Measurements from ENCODE around the gene MRPL49.
"Not testable (repeated sequence)": the region's sequence is repeated elsewhere in the genome, so short reads cannot be mapped to it uniquely, and the experiment has no call there.

The MRPL49 gene

GRCh38 chr11:65134952-65135632 lies 13.0 kb downstream of the MRPL49 start:
- DNase-seq: peak; percentile 82

- no peak for DNase-seq
These were observed 13.6 kb downstream of the MRPL49 start for GRCh38 chr11:65135633-65136145.

GRCh38 chr11:65136515-65137096 lies 14.5 kb downstream of the MRPL49 start:
- no peak for DNase-seq

- no peak for DNase-seq
These were observed 19.9 kb downstream of the MRPL49 start for GRCh38 chr11:65141896-65142494.

- DNase-seq: no peak
These were observed 25.4 kb downstream of the MRPL49 start for GRCh38 chr11:65147352-65148075.

GRCh38 chr11:65148657-65149056 lies 26.5 kb downstream of the MRPL49 start:
- DNase-seq: no peak

- DNase-seq: not testable (repeated sequence)
These were observed 28.0 kb downstream of the MRPL49 start for GRCh38 chr11:65150131-65150508.

- DNase-seq: no peak
These were observed 28.6 kb downstream of the MRPL49 start for GRCh38 chr11:65150509-65151299.

- DNase-seq: no peak
These were observed 29.3 kb downstream of the MRPL49 start for GRCh38 chr11:65151331-65151899.

- no peak for DNase-seq
These were observed 30.0 kb downstream of the MRPL49 start for GRCh38 chr11:65152122-65152521.

- no peak for DNase-seq
These were observed 34.1 kb downstream of the MRPL49 start for GRCh38 chr11:65156256-65156655.

GRCh38 chr11:65156926-65157325 lies 34.8 kb downstream of the MRPL49 start:
- DNase-seq: no peak

GRCh38 chr11:65157336-65157735 lies 35.2 kb downstream of the MRPL49 start:
- no peak for DNase-seq

- no peak for DNase-seq
These were observed 36.9 kb downstream of the MRPL49 start for GRCh38 chr11:65159012-65159411.

GRCh38 chr11:65160643-65161042 lies 38.5 kb downstream of the MRPL49 start:
- no peak for DNase-seq

GRCh38 chr11:65163684-65164083 lies 41.6 kb downstream of the MRPL49 start:
- no peak for DNase-seq

- no peak for DNase-seq
These were observed 43.5 kb downstream of the MRPL49 start for GRCh38 chr11:65165410-65166317.

GRCh38 chr11:65166893-65167292 lies 44.8 kb downstream of the MRPL49 start:
- no peak for DNase-seq

- DNase-seq: no peak
These were observed 45.5 kb downstream of the MRPL49 start for GRCh38 chr11:65167656-65168055.

GRCh38 chr11:65169164-65169641 lies 47.1 kb downstream of the MRPL49 start:
- DNase-seq: no peak

- no peak for DNase-seq
These were observed 48.0 kb downstream of the MRPL49 start, which contains the start of gene SPDYC for GRCh38 chr11:65170058-65170534. SPDYC (plus strand) TSS chr11:65170233; CDS start chr11:65171358, 1,125 bp downstream.

All from NCI-H1048 (cell line).